ENCODE measurements around the gene FBXO46. TPM values are rescaled to one million over a fixed set of nuclear protein-coding genes. Genes with fewer than 3 reads are reported as not detected.
A peak's percentile ranks its signal among the peaks of the same experiment; 100 is the strongest.

The FBXO46 gene
- total and polyA plus RNA-seq, 2 of the 13 experiments (the other 11 are each of a cell fraction or from before 2014, with no cell fraction given), result 6.2 to 6.4 TPM

DNA sequence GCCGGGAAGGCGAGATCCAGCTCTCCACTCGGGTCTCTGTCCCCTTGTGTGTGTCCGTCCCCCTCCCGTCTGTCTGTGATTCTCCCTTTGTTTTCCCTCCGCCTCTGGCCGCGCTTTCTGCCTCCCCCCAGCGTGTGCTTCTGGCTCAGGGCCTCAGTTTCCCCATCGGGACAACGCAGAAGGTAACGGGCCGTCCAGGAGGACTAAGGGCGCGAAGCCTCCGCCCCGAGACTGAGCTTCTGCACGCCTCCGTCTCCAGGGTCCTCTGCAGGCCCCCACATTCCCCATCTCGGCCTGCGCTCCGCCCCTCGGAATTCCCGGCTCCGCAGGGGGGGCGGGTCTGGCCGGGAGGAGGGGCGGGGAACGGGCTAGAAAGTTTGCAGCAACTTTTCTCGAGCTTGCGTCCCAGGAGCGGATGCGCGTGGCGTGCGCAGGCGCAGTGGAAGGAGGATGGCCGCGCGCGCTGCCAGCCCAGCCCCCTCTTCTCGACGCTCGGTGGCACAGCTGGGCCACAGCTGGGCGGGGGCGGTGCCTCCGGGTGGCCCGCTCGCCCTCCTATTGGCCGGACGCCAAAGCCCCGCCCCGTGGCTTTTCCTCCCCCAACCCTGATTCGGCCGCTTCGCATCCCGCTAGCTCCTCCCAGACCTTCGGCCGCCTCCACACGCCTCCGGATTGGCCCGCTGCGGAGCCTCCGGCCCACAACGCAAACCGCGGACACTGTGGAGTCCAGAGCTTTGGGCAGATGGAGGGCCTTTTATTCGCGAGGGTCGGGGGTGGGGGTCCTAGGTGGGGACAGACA is 38.5 kb upstream of the FBXO46 start, which contains the start of gene SIX5 (continued):
- TF ChIP-seq, protein P1, sequence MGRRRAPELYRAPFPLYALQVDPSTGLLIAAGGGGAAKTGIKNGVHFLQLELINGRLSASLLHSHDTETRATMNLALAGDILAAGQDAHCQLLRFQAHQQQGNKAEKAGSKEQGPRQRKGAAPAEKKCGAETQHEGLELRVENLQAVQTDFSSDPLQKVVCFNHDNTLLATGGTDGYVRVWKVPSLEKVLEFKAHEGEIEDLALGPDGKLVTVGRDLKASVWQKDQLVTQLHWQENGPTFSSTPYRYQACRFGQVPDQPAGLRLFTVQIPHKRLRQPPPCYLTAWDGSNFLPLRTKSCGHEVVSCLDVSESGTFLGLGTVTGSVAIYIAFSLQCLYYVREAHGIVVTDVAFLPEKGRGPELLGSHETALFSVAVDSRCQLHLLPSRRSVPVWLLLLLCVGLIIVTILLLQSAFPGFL (CRISPR knock-in tag; IDR thresholded peaks at IDR 0.05), result no peak
- TF ChIP-seq, protein P2, sequence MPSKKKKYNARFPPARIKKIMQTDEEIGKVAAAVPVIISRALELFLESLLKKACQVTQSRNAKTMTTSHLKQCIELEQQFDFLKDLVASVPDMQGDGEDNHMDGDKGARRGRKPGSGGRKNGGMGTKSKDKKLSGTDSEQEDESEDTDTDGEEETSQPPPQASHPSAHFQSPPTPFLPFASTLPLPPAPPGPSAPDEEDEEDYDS (CRISPR knock-in tag; IDR thresholded peaks at IDR 0.05), result peak; percentile 86
- no peak for TF ChIP-seq KDM1A (CRISPR knock-in tag; IDR thresholded peaks at IDR 0.05)
- 0 out of 2 replicates have a peak, but pooled peaks have one; percentile 11 for TF ChIP-seq ATF7-NPFF (CRISPR knock-in tag; IDR thresholded peaks at IDR 0.05; ENCODE audit: low read depth)
- TF ChIP-seq, protein P3, sequence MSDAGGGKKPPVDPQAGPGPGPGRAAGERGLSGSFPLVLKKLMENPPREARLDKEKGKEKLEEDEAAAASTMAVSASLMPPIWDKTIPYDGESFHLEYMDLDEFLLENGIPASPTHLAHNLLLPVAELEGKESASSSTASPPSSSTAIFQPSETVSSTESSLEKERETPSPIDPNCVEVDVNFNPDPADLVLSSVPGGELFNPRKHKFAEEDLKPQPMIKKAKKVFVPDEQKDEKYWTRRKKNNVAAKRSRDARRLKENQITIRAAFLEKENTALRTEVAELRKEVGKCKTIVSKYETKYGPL (CRISPR knock-in tag; IDR thresholded peaks at IDR 0.05), result peak; percentile 38; the same call in 1 of the 2 replicates
- no peak for TF ChIP-seq ZNF720 (CRISPR knock-in tag; IDR thresholded peaks at IDR 0.05)
- TF ChIP-seq, protein P4, sequence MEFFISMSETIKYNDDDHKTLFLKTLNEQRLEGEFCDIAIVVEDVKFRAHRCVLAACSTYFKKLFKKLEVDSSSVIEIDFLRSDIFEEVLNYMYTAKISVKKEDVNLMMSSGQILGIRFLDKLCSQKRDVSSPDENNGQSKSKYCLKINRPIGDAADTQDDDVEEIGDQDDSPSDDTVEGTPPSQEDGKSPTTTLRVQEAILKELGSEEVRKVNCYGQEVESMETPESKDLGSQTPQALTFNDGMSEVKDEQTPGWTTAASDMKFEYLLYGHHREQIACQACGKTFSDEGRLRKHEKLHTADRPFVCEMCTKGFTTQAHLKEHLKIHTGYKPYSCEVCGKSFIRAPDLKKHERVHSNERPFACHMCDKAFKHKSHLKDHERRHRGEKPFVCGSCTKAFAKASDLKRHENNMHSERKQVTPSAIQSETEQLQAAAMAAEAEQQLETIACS (CRISPR knock-in tag; IDR thresholded peaks at IDR 0.05), result peak; percentile 78
- TF ChIP-seq, protein P5, sequence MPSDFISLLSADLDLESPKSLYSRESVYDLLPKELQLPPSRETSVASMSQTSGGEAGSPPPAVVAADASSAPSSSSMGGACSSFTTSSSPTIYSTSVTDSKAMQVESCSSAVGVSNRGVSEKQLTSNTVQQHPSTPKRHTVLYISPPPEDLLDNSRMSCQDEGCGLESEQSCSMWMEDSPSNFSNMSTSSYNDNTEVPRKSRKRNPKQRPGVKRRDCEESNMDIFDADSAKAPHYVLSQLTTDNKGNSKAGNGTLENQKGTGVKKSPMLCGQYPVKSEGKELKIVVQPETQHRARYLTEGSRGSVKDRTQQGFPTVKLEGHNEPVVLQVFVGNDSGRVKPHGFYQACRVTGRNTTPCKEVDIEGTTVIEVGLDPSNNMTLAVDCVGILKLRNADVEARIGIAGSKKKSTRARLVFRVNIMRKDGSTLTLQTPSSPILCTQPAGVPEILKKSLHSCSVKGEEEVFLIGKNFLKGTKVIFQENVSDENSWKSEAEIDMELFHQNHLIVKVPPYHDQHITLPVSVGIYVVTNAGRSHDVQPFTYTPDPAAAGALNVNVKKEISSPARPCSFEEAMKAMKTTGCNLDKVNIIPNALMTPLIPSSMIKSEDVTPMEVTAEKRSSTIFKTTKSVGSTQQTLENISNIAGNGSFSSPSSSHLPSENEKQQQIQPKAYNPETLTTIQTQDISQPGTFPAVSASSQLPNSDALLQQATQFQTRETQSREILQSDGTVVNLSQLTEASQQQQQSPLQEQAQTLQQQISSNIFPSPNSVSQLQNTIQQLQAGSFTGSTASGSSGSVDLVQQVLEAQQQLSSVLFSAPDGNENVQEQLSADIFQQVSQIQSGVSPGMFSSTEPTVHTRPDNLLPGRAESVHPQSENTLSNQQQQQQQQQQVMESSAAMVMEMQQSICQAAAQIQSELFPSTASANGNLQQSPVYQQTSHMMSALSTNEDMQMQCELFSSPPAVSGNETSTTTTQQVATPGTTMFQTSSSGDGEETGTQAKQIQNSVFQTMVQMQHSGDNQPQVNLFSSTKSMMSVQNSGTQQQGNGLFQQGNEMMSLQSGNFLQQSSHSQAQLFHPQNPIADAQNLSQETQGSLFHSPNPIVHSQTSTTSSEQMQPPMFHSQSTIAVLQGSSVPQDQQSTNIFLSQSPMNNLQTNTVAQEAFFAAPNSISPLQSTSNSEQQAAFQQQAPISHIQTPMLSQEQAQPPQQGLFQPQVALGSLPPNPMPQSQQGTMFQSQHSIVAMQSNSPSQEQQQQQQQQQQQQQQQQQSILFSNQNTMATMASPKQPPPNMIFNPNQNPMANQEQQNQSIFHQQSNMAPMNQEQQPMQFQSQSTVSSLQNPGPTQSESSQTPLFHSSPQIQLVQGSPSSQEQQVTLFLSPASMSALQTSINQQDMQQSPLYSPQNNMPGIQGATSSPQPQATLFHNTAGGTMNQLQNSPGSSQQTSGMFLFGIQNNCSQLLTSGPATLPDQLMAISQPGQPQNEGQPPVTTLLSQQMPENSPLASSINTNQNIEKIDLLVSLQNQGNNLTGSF (CRISPR knock-in tag; IDR thresholded peaks at IDR 0.05), result no peak
- TF ChIP-seq NCOA5 (CRISPR knock-in tag; IDR thresholded peaks at IDR 0.05), result no peak
- no peak for TF ChIP-seq NR3C1 (CRISPR knock-in tag; IDR thresholded peaks at IDR 0.05)
- TF ChIP-seq, protein P6, sequence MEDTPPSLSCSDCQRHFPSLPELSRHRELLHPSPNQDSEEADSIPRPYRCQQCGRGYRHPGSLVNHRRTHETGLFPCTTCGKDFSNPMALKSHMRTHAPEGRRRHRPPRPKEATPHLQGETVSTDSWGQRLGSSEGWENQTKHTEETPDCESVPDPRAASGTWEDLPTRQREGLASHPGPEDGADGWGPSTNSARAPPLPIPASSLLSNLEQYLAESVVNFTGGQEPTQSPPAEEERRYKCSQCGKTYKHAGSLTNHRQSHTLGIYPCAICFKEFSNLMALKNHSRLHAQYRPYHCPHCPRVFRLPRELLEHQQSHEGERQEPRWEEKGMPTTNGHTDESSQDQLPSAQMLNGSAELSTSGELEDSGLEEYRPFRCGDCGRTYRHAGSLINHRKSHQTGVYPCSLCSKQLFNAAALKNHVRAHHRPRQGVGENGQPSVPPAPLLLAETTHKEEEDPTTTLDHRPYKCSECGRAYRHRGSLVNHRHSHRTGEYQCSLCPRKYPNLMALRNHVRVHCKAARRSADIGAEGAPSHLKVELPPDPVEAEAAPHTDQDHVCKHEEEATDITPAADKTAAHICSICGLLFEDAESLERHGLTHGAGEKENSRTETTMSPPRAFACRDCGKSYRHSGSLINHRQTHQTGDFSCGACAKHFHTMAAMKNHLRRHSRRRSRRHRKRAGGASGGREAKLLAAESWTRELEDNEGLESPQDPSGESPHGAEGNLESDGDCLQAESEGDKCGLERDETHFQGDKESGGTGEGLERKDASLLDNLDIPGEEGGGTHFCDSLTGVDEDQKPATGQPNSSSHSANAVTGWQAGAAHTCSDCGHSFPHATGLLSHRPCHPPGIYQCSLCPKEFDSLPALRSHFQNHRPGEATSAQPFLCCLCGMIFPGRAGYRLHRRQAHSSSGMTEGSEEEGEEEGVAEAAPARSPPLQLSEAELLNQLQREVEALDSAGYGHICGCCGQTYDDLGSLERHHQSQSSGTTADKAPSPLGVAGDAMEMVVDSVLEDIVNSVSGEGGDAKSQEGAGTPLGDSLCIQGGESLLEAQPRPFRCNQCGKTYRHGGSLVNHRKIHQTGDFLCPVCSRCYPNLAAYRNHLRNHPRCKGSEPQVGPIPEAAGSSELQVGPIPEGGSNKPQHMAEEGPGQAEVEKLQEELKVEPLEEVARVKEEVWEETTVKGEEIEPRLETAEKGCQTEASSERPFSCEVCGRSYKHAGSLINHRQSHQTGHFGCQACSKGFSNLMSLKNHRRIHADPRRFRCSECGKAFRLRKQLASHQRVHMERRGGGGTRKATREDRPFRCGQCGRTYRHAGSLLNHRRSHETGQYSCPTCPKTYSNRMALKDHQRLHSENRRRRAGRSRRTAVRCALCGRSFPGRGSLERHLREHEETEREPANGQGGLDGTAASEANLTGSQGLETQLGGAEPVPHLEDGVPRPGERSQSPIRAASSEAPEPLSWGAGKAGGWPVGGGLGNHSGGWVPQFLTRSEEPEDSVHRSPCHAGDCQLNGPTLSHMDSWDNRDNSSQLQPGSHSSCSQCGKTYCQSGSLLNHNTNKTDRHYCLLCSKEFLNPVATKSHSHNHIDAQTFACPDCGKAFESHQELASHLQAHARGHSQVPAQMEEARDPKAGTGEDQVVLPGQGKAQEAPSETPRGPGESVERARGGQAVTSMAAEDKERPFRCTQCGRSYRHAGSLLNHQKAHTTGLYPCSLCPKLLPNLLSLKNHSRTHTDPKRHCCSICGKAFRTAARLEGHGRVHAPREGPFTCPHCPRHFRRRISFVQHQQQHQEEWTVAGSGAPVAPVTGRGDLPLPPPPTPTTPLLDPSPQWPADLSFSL (CRISPR knock-in tag; IDR thresholded peaks at IDR 0.05), result no peak
